Stimulated activated CD8-positive, alpha-beta memory T cell treated with anti-CD3 and anti-CD28 coated beads, Interleukin-2, amount 100 ng/mL, for 48 hours (primary cell): Measurements from ENCODE around the gene CD160.
"Not testable (repeated sequence)": the region's sequence is repeated elsewhere in the genome, so short reads cannot be mapped to it uniquely, and the experiment has no call there.

ENCODE experiments used
- DNase-seq, 2 donors: peaks; one replicate each; pipeline ENCODE4 v3.0.0-alpha.2; 2020; ENCODE audit warnings: low read depth in 2 of 2

The CD160 gene

DNA sequence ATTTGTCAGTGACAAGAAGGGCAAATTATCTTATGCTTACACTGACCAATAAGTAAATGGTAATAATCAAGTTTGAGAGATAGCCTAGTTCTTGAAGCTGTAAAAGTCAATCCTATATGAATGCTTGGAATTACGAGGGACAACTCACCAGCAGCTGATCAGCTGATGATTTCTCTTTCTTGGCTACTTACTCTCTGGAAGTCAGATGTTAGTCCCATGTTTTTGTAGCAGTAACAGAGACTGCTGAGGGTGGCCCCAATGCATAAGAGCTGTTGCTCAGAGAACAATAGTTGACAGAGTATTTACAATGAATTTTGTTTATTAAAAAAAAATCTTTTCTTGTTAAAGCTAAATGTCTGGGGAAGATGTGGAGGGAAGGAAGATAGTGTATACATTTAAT is 39.3 kb downstream of the CD160 start:
- no peak for DNase-seq

DNA sequence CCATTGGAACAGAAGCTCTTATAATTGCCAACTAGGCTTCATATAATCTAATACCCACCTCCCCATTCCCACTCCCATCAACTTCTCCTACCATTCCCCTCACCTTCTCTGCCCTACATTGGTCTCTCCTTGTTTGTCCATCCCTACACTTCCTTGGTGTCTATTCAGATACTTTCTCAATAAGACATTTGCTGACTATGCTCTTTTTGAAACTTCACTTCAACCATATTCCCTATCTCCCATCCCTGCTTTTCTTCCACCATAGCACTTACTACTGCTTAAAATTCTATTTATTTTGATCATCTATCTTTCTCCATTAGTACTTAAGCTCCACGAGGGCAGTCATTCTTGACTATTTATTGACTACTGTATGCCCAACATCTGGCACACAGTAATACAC is 40.4 kb downstream of the CD160 start:
- no peak for DNase-seq

DNA sequence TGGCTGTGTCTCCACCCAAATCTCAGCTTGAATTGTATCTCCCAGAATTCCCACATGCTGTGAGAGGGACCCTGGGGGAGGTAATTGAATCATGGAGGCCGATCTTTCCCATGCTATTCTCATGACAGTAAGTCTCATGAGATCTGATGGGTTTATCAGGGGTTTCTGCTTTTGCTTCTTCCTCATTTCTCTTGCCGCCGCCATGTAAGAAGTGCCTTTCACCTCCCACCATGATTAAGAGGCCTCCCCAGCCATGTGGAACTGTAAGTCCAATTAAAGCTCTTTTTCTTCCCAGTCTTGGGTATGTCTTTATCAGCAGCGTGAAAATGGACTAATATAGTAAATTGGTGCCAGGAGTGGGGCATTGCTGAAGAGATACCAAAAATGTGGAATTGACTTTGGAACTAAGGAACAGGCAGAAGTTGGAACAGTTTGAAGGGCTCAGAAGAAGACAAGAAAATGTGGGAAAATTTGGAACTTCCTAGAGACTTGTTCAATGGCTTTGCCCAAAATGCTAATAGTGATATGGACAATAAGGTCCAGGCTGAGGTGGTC is 41.2 kb downstream of the CD160 start:
- not testable (repeated sequence) for DNase-seq

DNA sequence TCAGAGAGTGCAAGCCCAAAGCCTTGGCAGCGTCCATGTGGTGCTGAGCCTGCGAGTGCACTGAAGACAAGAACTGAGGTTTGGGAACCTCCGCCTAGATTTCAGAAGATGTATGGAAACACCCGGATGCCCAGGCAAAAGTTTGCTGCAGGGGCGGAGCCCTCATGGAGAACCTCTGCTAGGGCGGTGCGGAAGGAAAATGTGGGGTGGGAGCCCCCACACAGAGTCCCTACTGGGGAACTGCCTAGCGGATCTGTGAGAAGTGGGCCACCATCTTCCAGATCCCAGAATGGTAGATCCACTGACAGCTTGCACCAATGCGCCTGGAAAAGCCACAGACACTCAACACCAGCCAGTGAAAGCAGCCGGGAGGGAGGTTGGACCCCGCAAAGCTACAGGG is 42.2 kb downstream of the CD160 start:
- not testable (repeated sequence) for DNase-seq

DNA sequence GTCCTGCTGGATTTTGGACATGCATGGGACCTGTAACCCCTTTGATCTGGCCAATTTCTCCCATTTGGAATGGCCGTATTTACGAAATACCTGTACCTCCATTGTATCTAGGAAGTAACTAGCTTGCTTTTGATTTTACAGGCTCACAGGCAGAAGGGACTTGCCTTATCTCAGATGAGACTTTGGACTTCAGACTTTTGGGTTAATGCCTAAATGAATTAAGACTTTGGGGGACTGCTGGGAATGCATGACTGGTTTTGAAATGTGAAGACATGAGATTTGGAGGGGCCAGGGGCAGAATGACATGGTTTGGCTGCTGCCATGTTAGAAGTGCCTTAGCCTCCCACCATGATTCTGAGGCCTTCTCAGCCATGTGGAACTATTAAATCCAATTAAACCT is 42.7 kb downstream of the CD160 start:
- not testable (repeated sequence) for DNase-seq

DNA sequence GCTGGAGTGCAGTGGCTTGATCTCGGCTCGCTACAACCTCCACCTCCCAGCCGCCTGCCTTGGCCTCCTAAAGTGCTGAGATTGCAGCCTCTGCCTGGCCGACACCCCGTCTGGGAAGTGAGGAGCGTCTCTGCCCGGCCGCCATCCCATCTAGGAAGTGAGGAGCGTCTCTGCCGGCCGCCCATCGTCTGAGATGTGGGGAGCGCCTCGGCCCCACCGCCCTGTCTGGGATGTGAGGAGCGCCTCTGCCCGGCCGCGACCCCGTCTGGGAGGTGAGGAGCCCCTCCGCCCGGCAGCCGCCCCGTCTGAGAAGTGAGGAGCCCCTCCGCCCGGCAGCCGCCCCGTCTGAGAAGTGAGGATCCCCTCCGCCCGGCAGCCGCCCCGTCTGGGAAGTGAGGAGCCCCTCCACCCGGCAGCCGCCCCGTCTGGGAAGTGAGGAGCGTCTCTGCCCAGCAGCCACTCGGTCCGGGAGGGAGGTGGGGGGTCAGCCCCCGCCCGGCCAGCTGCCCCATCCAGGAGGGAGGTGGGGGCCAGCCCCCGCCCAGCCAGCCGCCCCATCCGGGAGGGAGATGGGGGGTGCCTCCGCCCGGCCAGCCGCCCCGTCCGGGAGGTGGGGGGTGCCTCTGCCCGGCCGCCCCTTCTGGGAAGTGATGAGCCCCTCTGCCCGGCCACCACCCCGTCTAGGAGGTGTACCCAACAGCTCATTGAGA is 45.1 kb downstream of the CD160 start:
- DNase-seq, result not testable (repeated sequence)

DNA sequence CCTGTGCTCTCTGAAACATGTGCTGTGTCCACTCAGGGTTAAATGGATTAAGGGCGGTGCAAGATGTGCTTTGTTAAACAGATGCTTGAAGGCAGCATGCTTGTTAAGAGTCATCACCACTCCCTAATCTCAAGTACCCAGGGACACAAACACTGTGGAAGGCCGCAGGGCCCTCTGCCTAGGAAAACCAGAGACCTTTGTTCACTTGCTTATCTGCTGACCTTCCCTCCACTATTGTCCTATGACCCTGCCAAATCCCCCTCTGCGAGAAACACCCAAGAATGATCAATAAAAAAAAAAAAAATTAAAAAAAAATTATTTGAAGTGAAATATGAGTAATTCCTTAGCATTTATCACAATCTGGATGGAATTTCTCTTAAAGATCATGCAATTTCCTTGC is 45.8 kb downstream of the CD160 start:
- DNase-seq, result not testable (repeated sequence)

DNA sequence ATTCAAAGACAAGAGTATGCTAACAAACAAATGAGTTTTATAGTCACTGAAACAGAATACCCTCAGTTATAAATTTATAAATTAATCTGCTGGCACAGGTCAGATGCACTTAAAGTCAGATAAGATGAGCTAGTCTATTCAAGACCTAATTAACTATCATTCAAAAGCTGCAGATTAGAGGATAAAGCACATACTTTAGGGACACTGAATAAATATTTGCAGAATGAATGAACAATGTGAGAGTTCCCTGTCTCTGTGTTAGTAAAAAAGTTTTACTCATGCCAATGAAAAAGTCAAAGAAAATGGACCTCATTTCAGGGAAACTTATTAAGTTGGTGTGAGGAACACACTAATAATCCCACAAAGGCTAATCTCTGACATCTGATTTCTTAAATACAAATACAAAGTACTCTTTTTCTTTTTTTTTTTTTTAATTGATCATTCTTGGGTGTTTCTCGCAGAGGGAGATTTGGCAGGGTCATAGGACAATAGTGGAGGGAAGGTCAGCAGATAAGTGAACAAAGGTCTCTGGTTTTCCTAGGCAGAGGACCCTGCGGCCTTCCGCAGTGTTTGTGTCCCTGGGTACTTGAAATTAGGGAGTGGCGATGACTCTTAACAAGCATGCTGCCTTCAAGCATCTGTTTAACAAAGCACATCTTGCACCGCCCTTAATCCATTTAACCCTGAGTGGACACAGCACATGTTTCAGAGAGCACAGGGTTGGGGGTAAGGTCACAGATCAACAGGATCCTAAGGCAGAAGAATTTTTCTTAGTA is 46.5 kb downstream of the CD160 start:
- not testable (repeated sequence) for DNase-seq

DNA sequence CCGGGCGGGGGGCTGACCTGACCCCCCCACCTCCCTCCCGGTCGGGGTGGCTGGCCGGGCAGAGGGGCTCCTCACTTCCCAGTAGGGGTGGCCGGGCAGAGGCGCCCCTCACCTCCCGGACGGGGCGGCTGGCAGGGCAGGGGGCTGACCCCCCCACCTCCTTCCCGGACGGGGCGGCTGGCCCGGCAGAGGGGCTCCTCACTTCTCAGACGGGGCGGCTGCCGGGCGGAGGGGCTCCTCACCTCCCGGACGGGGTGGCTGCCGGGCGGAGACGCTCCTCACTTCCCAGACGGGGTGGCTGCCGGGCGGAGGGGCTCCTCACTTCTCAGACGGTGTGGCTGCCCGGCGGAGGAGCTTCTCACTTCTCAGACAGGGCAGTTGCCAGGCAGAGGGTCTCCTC is 47.6 kb downstream of the CD160 start:
- DNase-seq, result not testable (repeated sequence)

DNA sequence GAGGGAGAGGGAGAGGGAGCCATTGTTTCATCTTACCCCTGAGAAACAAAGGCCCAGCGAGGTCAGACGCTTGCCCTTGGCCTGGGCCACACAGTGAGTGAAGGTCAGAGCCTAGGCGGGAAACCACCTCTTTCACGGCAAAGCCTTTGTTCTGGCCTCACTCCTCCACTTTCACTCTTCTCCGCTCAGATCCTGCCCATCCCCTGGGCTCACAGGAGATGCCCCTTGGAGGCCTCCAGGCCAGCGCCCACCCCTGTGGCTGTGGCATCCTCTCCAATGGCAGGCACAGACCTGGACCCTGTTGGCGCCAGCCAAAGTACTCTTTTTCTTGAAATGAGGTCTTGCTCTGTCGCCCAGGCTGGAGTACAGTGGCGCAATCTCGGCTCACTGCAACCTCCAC is 48.7 kb downstream of the CD160 start:
- DNase-seq, result not testable (repeated sequence)

DNA sequence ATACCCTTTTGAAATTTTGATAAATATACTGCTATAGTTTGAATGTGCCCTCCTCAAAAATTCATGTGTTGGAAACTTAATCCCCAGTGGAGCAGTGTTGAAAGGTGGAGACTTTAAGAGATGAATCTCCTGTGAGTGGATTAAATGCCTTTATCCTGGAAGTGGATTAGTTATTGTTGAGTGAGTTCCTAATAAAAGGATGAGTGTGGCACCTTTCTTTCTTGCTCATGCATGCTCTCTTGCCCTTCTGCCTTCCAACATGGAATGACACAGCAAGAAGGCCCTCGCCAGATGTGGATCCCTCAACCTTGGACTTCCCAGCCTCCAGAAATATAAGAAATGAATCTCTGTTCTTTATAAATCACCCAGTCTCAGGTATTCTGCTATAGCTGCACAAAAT is 51.8 kb downstream of the CD160 start:
- no peak for DNase-seq

DNA sequence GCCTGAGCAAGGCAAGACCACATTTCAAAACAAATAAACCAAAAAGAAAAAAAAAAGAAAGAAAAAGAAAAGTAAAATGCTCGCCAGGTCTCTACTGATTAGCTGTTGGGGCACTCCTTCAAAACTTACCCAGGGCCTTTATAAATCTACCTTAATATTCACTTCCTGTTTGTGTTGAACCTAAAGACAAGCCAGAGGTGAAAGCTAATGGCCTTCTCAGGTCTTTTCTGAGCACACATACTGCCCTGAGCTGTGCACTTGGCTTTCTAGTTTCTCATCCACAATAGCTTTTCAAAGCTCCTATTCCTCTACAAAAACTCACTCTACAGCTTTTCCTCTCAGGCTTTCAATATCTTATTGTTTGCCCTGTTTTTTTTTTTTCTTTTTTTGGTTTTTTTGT is 54.1 kb downstream of the CD160 start:
- DNase-seq, result no peak

DNA sequence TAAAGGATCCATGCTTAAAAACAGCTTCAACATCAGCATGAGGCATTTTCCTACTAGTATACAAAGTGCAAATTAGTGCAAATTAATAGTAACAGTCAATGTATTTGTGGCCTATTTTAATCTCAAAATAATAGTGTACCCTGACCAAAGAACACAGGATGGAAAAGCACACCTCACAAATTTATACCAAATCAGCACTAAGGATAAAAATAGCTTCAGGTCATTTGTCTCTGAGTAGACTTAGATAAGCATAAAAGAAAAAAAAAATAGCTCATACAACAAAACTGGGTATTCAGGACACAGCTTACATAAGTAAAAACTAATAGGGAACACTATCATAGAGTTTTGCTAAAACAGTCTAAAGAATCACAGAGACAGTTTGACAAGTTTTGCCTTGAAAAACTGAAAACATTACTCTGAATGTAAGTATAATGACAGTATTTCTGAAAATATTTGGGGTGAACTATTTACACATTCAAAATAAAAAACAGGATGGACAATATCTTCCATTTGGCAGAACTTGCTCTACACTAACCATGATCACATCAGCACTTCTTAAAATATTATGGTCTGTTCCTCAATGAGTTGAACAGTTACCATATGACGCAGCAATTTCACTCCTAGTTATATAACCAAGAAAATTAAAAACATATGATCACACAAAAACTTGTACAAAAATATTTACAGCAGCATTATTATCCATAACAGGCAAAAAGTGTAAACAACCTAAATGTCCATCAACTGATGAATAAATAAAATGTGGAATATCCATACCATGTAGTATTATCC is 58.3 kb downstream of the CD160 start:
- DNase-seq, result no peak

DNA sequence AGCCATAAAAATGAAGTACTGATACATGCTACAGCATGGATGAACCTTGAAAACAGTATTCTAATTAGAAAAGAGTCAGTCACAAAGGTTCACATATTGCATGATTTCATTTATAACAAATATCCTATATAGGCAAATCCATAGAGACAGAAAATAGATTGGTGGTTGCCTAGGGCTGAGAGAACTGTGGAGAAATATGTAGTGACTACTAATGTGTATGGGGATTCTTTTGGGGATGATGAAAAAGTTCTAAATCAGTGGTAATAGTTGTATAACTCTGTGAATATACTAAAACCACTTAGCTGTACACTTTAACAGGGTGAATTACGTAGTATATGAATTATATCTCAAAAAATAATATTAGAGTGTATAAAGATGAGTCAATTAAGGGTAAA is 58.8 kb downstream of the CD160 start:
- DNase-seq, result no peak

DNA sequence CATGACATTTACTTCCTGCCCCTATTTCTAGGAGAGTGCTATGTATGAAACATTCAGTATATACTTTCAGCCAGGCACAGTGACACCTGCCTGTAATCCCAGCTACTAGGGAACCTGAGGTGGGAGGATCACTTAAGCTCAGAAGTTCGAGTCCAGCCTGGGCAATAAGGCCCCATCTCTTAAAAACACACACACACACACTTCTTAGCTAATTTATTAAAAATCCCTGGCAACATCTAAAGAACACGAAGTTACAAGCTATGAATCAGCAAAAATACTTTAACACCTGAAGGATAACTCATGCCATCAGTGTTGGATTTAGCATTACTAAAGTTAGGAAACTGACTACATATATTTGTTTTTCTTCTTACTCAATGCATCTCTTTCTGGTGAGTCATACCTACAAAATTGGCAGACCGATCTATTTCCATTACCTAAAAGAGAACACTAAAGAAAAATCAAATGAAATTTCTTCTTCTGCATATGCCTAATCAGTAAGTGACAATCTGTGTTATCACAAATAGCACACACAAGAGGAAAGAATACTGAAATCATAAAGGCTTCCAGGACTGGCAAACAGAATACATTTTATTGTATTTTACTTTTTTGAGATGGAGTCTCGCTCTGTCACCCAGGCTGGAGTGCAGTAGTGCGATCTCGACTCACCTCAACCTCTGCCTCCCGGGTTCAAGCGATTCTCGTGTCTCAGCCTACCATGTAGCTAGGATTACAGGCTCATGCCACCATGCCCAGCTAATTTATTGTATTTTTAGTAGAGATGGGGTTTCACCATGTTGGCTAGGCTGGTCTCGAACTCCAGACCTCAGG is 63.2 kb downstream of the CD160 start:
- DNase-seq, result no peak

DNA sequence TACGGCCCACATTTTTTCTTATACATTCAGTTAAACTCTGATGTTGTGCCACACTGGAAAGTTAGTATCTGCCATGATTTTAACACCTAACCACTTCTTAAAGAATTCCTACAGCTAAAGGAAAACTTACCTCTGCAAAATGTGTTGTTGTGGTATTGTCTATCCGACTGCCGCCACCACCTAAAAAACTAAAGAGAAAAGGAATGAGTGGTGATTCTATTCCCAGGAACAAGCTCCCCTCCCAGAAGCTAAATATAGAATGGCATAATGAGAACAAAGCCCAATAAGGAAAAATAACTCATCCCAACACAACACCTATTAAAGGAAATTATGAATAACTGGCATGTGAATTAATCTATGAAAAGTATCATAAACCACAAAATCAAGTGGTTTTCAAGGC is 65.1 kb downstream of the CD160 start:
- no peak for DNase-seq

DNA sequence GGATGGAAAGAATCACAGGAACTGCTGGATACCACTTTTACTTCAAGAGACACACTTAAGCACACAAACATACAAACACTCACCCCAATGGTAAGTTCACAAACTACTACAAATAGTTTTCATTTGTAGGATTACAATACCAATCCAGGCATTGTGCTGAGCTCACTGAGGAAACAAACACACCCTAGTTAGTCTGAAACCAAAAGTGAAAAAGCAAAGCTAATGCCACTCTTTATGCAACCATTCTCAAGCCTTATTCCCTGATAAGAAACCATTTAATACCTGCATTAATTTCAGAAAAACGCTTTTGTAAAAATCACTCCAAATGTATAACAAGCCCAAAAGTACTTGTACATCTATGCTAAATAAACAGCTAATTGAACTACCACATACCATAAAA is 66.2 kb downstream of the CD160 start:
- no peak for DNase-seq

DNA sequence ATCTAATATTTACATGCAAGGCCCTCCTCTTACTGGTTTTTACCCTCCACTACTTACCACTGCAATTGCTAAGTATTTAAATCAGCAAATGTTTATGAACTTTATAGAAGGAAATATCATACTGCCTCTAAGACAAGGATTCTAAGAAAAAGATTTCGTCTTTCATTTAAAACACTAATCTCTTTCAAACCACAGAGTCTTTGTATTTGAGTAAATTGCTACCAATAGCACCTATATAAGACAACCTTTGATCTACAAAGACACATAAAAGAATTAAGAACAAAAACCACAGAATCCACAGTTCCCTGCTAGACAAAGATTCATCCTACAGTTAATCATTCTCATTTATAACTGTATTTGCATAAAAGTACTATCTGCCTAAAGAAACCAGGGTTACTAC is 67.0 kb downstream of the CD160 start:
- DNase-seq, result no peak

DNA sequence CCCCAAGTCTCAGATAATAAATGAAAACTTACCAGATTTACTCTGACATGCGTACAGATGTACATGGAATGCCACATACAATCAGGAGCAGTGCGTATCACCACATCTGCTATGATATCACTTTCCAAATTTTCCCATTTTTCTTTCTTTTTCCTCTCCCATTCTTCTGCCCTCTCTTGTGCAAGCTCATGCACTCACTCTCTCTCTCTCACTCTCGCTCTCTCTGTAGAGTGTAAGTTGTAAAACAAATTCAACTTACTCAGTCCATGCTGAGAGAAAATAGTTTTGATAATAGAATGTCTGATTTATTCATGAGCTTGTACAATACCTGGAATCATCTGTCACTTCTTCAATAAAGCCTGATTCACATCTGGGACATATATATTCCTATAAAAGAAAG is 69.3 kb downstream of the CD160 start:
- DNase-seq, result no peak
